DMS79 treated with DMSO at 0.1 percent for 48 hours (cell line): ENCODE results near the gene MAP3K5.
"Not testable (repeated sequence)": the region's sequence is repeated elsewhere in the genome, so short reads cannot be mapped to it uniquely, and the experiment has no call there.

Source experiments
- DNase-seq: peaks from one replicate; lab custom pipeline; 2025; lab: John Stamatoyannopoulos, UW

Gene MAP3K5

DNA sequence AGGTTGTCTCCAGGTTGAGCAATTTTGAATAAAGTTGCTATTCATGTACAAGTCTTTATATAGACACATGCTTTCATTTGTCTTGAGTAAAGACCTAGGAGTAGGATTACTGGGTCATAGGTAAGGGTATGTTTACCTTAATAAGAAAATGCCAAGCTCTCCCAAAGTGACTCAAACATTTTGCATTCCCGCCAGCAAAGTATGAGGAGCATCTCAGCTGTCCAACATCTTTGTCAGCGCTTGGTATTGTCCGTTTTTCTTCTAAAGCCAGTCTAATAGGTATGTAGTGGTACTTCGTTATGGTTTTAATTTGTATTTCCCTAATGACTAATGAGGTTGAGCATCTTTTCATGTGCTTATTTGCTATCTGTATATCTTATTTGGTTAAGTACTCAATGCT lies 67.2 kb downstream of the MAP3K5 start:
- no peak for DNase-seq

DNA sequence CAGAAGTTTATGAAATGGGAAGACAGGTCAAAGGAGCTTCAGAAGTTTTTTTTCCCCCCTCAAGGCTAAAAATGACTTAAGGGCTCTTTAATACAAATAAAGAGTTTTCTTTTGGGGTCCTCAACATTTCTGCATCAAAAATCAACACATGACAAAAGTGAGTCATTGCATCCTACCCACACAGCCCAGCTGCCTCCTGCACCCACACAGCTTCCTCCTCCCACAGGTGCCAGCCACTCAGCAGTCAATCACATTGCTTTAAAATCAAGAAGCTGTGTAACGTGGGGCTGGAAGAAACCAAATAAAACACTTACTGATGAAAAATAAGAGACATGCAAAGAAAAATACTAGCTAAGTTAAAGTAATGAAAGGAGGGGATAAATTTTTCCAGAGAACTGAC lies 68.5 kb downstream of the MAP3K5 start:
- no peak for DNase-seq

DNA sequence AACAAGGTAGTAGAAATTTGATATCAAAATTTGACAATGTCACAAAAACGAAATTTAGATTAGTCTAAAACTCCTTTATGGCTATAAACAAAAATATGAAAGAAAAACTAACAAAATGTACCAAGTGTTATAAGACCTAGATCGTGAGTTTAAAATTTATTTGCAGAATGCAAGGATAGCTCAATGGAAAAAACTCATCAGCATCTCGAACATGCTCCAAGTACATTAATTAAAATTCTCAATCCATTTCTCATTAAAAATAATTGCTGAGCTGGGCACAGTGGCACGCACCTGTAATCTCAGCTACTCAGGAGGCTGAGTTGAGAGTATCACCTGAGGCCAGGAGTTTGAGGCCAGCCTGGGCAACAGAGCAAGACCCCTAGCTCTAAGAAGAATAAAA lies 70.8 kb downstream of the MAP3K5 start:
- no peak for DNase-seq

GRCh38 chr6:136720045-136720770 lies 72.1 kb downstream of the MAP3K5 start:
- no peak for DNase-seq

- DNase-seq, result no peak
These were observed 72.8 kb downstream of the MAP3K5 start for GRCh38 chr6:136719280-136720044.

GRCh38 chr6:136718476-136718875 lies 73.8 kb downstream of the MAP3K5 start:
- DNase-seq, result no peak

DNA sequence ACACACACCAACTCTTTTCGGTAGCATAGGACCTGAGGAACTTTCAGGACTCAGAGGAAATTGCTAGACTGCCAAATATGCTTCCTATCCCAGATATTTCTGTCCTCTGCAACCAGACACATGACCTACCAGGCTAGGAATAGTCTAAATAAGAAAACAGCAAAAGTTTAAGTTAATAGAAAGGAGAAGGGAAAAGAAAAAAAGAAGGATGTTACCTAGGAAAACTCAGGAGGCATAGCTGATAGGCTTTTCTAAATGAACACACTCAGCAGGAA lies 74.6 kb downstream of the MAP3K5 start:
- no peak for DNase-seq

DNA sequence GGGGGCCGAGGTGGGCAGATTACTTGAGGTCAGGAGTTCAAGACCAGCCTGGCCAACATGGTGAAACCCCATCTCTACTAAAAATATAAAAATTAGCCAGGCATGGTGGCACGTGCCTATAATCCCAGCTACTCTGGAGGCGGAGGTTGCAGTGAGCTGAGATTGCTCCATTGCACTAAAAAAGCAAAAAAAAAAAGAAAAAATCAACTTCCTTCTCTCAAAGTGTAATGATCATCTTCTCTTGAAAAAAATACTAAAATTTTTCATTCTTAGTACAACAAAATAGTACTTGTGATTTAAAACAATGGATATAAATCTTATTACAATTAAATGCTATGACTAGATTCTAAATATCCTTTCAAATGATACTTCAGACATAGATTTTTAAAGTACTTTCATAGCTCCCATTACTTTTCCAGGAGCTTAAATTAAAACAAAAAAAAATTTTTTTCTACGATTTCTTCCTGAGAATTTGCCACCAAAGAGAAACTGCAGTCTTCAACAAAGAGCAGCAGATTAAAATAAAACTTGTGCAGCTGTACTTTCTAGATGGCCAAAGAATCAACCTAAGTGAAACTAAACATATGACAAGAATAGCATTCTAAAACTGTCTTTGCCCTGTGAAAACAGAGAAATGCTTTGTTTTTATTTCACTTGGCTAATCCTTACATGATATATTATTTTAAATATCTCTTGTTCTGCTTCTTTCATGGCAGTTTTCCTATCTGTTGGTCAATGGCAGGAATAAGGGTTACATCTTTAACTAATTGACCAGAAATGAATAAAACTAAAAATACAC lies 75.2 kb downstream of the MAP3K5 start:
- no peak for DNase-seq

DNA sequence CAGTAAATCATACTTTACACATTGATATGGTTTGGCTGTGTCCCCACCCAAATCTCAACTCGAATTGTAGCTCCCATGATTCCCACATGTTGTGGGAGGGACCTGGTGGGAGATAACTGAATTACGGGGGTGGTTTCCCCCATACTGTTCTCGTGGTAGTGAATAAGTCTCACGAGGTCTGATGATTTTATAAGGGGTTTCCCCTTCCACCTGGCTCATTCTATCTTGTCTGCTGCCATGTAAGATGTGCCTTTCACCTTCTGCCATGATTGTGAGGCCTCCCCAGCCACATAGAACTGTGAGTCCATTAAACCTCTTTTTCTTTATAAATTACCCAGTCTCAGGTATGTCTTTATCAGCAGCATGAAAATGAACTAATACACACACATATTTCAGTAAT lies 79.6 kb downstream of the MAP3K5 start:
- not testable (repeated sequence) for DNase-seq

DNA sequence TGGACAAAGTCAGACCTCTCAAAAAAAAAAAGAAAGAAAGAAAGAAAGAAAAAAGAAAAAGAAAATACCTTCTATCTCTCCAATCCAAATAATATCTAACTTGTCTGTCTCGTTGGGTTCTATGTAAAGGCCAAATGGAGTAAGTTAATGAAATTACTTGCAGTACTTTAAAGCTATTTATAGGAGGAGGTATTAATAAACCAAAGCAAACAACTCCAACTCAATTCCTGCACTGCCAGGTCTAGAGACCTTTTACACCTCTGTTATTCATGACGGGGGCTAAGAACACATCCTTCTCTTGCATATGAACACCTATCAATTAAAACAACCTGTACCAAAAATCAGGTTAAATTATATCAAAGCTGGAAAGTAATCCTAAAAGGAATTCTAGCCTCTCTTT lies 80.6 kb downstream of the MAP3K5 start:
- DNase-seq, result no peak

DNA sequence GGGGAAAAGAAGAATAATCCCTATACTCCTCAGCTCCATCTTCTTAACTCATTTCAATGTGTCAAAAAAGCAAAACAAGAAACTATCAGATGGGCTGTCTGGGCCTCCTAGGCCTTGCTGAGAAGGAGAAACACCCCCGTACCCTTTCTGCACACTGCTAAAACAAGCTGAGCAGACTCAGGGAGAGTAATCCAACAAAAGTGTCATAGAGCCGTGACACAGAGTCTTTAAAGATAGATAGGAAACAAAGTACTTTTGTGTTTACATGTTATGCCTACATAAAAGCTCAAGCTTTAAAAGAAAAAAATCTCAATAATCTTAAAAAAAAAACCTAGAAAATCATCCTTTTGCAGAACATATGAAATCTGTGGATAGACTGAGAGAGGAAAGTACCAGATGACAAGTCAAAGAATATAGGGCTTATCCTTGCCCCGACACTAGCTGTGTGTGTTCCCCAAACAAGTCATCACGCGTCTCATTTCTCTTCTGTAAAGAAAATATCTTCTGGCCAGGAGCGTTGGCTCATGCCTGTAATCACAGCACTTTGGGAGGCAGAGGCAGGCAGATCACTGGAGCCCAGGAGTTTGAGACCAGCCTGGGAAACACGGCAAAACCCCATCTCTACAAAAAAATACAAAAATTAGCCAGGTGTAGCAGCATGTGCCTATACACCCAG lies 81.3 kb downstream of the MAP3K5 start:
- DNase-seq, result no peak

DNA sequence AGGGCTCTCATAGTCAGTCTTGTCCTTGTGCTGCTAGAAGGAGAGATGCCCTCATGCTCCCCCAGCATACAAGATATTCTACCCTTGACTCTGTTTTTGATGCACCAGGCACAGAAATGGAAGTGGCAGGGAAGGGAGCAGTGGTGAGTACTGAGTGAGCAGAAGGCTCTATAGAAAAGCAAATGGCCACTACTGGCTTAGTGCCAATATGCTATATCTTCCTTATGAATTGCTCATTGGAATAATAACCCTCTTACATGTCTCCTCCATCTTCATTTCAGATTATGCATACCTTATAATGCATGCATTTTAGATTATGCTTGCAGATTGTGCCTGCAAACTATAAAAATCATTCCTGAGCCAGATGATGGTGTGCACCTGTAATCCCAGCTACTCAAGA lies 82.8 kb downstream of the MAP3K5 start:
- DNase-seq, result no peak

- DNase-seq, result no peak
These were observed 85.8 kb downstream of the MAP3K5 start for GRCh38 chr6:136706430-136706829.

GRCh38 chr6:136703331-136703865 lies 88.9 kb downstream of the MAP3K5 start:
- DNase-seq, result no peak

- no peak for DNase-seq
These were observed 91.2 kb downstream of the MAP3K5 start for GRCh38 chr6:136701045-136701444.

DNA sequence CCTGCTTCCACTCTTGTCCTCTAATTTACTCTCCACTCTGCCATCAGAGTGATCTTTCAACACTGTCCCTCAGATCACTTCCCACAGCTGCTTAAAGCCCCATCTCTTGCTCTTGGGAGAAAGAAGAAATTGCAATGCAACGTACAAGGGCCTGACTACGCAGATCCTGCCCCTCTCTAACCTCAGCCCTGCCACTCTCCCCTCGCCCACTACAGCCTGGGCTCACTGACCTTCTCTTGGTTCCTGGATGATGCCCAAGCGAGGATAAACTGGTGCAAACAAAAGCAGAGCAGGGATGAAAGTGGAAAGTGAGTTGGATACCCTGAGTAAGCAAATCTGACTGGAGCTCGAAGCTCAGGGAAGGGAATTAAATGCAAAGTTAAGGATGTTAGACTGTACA lies 92.9 kb downstream of the MAP3K5 start:
- DNase-seq, result no peak

GRCh38 chr6:136696783-136697364 lies 95.4 kb downstream of the MAP3K5 start:
- DNase-seq, result peak; percentile 7

DNA sequence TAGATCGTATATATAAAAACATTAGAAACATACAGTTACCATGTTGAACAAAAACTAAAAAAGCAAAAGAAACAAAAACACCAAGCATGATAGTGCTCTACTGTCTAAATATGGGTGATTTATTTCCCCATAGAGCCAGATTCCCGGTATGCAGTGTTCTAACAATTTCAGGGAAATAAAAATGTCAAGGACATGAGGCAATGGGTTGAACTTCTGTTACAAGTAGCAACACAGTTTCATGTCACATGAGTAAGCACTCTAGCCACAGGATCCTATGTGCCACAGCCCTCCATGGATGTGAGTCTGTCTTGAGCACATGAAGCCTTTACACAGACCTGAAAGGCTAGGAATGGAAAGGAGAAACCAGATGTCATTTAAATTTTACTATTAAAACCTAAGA lies 96.0 kb downstream of the MAP3K5 start:
- DNase-seq, result no peak

DNA sequence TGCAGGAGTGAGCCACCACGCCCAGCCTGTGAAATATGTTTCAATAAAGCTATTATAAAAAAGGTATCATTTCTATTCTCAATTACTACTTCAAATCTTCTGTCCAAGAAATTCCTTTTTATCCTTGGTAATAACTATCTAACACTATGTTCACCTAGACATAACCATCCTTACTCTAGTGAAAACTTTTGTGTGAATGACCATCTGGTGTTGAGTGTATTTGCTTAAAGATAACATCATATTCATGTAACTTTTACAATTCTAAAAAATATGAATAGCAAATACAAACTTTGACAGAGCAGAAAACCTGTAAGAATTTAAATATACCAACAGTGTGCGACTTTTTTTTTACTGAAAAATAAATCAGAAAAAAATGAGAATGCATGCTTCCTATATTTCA lies 96.9 kb downstream of the MAP3K5 start:
- DNase-seq, result no peak

DNA sequence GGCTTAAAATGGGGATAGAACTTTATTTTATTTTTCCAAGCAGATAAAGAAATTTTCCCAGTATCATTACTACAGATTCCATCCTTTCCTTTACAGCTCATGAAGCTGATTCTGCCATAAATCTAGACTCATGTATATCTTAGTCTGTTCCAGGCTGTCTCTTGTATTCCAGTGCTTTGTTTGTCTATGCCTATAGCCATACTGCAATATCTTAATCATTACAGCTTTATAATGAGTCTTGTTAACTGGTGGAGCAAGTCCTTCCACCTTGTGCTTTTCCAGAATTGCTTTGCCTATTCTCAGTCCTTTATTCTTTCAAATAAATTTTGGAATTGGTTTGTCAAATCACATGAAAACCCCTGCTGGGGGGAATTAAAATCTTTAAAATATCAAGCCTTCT lies 99.2 kb downstream of the MAP3K5 start:
- DNase-seq, result no peak

DNA sequence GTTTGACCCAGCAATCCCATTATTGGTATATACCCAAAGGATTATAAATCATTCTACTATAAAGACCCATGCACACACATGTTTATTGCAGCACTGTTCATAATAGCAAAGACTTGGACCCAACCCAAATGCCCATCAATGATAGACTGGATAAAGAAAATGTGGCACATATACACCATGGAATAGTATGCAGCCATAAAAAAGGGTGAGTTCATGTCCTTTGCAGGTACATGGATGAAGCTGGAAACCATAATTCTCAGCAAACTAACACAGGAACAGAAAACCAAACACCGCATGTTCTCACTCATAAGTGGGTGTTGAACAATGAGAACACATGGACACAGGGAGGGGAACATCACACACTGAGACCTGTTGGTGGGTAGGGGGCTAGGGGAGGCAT lies 104.4 kb downstream of the MAP3K5 start:
- DNase-seq, result not testable (repeated sequence)

- no peak for DNase-seq
These were observed 106.7 kb downstream of the MAP3K5 start for GRCh38 chr6:136685540-136686108.
